Osteocyte (in vitro differentiated cells): ENCODE measurements around the gene ERAS. TPM values are rescaled to one million over a fixed set of nuclear protein-coding genes. Genes with fewer than 3 reads are reported as not detected.

ENCODE experiments used
- DNase-seq: peaks from one replicate; pipeline ENCODE4 v3.0.0; 2021; ENCODE audit warnings: mixed read lengths; ENCODE audit not compliant: unreplicated experiment; ENCODE audit errors: extremely low spot score
- H3K27ac Mint-ChIP-seq: one replicate; pipeline ENCODE4 v1.8.0; 2021; ENCODE audit warnings: mild to moderate bottlenecking, mixed read lengths; ENCODE audit not compliant: unreplicated experiment
- H3K27me3 Mint-ChIP-seq: one replicate; pipeline ENCODE4 v1.8.0; 2021; ENCODE audit warnings: mixed read lengths; ENCODE audit not compliant: unreplicated experiment
- H3K36me3 Mint-ChIP-seq: one replicate; pipeline ENCODE4 v1.8.0; 2021; ENCODE audit warnings: mixed read lengths; ENCODE audit not compliant: unreplicated experiment
- H3K4me1 Mint-ChIP-seq: one replicate; pipeline ENCODE4 v1.8.0; 2021; ENCODE audit warnings: mixed read lengths; ENCODE audit not compliant: unreplicated experiment
- H3K4me3 Mint-ChIP-seq: one replicate; pipeline ENCODE4 v1.8.0; 2021; ENCODE audit warnings: mild to moderate bottlenecking, moderate library complexity, mixed read lengths; ENCODE audit not compliant: unreplicated experiment
- H3K9me3 Mint-ChIP-seq: one replicate; pipeline ENCODE4 v1.8.0; 2021; ENCODE audit warnings: mixed read lengths; ENCODE audit not compliant: unreplicated experiment
- total RNA-seq: library from RNA; stranded (reverse); gene quantifications from 2 replicates; pipeline ENCODE4 v1.2.1, GENCODE V29; 2021
- TF ChIP-seq, protein P1 (sequence below): fragments of 200-600 bp; sonication (generic); IDR thresholded peaks from 2 replicates; pipeline ENCODE4 v1.5.0; 2021; ENCODE audit warnings: antibody characterized with exemption, mild to moderate bottlenecking, moderate library complexity

The ERAS gene
- total RNA-seq, 1 donor from 2014 or later = not detected

DNA sequence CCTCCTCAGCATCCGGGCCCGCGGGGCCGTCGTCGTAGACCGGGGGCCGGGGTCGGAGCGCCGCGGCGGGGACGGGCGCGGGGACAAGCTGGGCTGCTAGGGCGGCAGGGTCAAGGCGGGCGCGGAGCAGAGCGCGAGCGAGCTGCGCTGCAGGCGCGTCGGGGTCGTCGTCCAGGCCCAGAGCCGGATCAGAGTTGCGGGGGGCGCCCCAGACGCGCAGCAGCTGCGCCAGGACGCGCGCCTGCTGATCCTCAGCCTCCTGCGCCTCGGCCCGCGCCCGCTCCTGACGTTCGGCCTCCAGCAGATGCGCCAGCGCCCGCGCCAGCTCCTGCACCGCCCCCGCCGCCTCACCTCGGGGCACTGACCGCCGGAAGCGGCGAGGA lies 5.6 kb downstream of the ERAS start:
- DNase-seq = no peak
- Mint-ChIP-seq H3K27ac (no peak overlapping the region), H3K4me3 (no peak overlapping the region), H3K36me3 (peaks cover 7% of the 10 kb centered on the region), H3K9me3 (peaks cover 4% of the 10 kb centered on the region), H3K4me1 (peaks cover 5% of the 10 kb centered on the region), H3K27me3 (peaks cover 36% of the 10 kb centered on the region)
- TF ChIP-seq, protein P1, sequence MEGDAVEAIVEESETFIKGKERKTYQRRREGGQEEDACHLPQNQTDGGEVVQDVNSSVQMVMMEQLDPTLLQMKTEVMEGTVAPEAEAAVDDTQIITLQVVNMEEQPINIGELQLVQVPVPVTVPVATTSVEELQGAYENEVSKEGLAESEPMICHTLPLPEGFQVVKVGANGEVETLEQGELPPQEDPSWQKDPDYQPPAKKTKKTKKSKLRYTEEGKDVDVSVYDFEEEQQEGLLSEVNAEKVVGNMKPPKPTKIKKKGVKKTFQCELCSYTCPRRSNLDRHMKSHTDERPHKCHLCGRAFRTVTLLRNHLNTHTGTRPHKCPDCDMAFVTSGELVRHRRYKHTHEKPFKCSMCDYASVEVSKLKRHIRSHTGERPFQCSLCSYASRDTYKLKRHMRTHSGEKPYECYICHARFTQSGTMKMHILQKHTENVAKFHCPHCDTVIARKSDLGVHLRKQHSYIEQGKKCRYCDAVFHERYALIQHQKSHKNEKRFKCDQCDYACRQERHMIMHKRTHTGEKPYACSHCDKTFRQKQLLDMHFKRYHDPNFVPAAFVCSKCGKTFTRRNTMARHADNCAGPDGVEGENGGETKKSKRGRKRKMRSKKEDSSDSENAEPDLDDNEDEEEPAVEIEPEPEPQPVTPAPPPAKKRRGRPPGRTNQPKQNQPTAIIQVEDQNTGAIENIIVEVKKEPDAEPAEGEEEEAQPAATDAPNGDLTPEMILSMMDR = no peak

GRCh38 chrX:48833542-48834138 lies 7.3 kb downstream of the ERAS start:
- DNase-seq = no peak
- peaks cover 5% of the 10 kb centered on the region for H3K4me1 Mint-ChIP-seq
- no peak overlapping the region for H3K27ac Mint-ChIP-seq
- TF ChIP-seq, protein P1 = no peak
- peaks cover 4% of the 10 kb centered on the region for H3K9me3 Mint-ChIP-seq
- peaks cover 38% of the 10 kb centered on the region for H3K27me3 Mint-ChIP-seq
- peaks cover 2% of the 10 kb centered on the region for H3K36me3 Mint-ChIP-seq
- H3K4me3 Mint-ChIP-seq = no peak overlapping the region

GRCh38 chrX:48834383-48834709 lies 8.0 kb downstream of the ERAS start:
- Mint-ChIP-seq H3K27ac (no peak overlapping the region), H3K4me1 (peaks cover 5% of the 10 kb centered on the region), H3K27me3 (peaks cover 40% of the 10 kb centered on the region), H3K4me3 (peak overlapping the region; percentile 74), H3K9me3 (peaks cover 4% of the 10 kb centered on the region), H3K36me3 (peaks cover 2% of the 10 kb centered on the region)
- no peak for DNase-seq
- TF ChIP-seq, protein P1 = no peak

- DNase-seq = no peak
- peaks cover 38% of the 10 kb centered on the region for H3K27me3 Mint-ChIP-seq
- H3K36me3 Mint-ChIP-seq = peaks cover 2% of the 10 kb centered on the region
- peak within 1 kb of the TSS; percentile 74 for H3K4me3 Mint-ChIP-seq
- TF ChIP-seq, protein P1 = no peak
- H3K27ac Mint-ChIP-seq = no peak within 1 kb of the TSS
- peaks cover 4% of the 10 kb centered on the region for H3K9me3 Mint-ChIP-seq
- peaks cover 5% of the 10 kb centered on the region for H3K4me1 Mint-ChIP-seq
Measured at GRCh38 chrX:48835524-48836329, 9.4 kb downstream of the ERAS start, which contains the start of gene PCSK1N. Gene PCSK1N (minus strand): TSS chrX:48835610. CDS start chrX:48835532, 78 bp downstream.

DNA sequence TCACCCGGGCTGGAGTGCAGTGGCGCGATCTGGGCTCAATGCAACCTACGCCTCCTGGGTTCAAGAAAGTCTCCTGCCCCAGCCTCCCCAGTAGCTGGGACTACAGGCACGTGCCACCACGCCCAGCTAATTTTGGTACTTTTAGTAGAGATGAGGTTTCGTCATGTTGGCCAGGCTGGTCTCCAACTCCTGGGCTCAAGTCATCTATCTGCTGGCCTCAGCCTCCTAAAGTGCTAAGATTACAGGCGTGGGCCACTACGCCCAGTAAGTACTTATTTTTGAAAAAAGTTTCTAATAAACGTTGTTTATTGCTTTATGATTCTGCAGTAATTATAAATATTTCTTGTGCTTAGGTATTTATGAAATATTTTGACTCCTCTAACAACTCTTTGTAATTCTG lies 13.4 kb downstream of the ERAS start:
- H3K36me3 Mint-ChIP-seq = peaks cover 2% of the 10 kb centered on the region

More for the DNA sequence above, 13.4 kb downstream of the ERAS start:
- Mint-ChIP-seq H3K27me3 (peaks cover 16% of the 10 kb centered on the region), H3K9me3 (peaks cover 4% of the 10 kb centered on the region), H3K27ac (no peak overlapping the region), H3K4me3 (no peak overlapping the region), H3K4me1 (peaks cover 4% of the 10 kb centered on the region)
- DNase-seq = no peak
- TF ChIP-seq, protein P1 = no peak
